ENCODE measurements around the gene LDLRAD2. TPM values are rescaled to one million over a fixed set of nuclear protein-coding genes. Genes with fewer than 3 reads are reported as not detected.
"Not testable (repeated sequence)": the region's sequence is repeated elsewhere in the genome, so short reads cannot be mapped to it uniquely, and the experiment has no call there.

LDLRAD2 gene, protein sequence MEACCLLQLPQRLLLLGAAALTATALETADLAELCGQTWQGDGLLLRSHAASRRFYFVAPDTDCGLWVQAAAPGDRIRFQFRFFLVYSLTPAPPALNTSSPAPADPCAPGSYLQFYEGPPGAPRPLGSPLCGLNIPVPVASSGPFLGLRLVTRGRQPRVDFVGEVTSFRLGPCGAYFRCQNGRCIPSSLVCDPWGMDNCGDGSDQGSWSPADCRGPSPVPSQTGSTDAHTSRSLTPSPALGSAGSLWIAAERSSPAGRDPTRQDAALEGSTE
- total RNA-seq (2014; rRNA removed; shearing (Covaris generic)), result 0.97 and 1.3 TPM in 2 replicates

DNA sequence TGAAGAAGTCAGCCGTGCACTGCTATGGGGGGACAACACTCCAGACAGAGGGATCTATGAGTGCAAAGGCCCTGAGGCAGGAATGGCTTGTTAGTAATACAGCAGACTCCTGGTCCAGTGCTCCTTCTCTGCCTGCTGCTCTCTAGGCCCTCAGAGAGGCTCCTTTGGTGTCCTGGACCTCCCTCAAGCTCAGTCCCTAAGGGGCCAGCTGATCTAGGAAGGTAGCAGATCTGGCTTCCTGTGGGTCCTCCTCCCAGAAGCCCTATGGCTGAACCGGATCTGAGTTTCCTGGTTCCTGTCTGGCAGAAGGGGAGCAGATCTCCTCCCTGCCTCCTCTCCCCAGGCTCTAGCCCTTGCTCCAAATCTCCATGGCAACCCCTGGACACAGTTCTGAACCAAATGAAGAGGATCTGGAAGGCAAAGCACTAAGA is at the start of gene LDLRAD2:
LDLRAD2 (plus strand) TSS at position 391 of the 431 bp plus-strand sequence. CDS start 187 bp downstream, outside the sequence.
- no peaks in the 10 kb centered on the region for H3K36me3 ChIP-seq (replicated peaks; ENCODE audit: control insufficient read depth, insufficient read depth, low read length)
- H3K4me3 ChIP-seq (ENCODE audit: insufficient read depth, low read depth, low read length), result no peak within 1 kb of the TSS
- no peaks in the 10 kb centered on the region; the same call in 1 of the 2 replicates for H3K27me3 ChIP-seq (ENCODE audit: control insufficient read depth, insufficient read depth, low read length)
- DNase-seq, result peak; percentile 43

DNA sequence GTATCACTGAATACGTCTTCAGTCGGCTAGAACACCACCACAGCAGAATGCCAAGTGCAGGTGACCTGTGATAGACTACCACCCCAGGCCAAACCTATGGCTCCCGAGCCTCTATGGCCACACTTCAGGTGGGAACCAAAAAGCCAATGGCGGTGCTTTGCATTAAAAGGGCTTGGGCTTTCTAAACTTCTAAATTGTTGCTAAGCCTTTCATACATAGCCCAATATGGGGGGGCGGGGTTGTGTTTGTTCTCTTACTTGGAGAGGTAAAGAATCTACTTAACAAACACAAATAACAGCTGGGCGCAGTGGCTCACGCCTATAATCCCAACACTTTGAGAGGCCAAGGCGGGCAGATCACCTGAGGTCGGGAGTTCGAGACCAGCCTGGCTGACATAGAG is 48.8 kb upstream of the LDLRAD2 start:
- no peak overlapping the region for H3K4me3 ChIP-seq (ENCODE audit: insufficient read depth, low read depth, low read length)
- no peaks in the 10 kb centered on the region for H3K27me3 ChIP-seq (ENCODE audit: control insufficient read depth, insufficient read depth, low read length)
- no peak for DNase-seq
- H3K36me3 ChIP-seq (replicated peaks; ENCODE audit: control insufficient read depth, insufficient read depth, low read length), result no peaks in the 10 kb centered on the region

DNA sequence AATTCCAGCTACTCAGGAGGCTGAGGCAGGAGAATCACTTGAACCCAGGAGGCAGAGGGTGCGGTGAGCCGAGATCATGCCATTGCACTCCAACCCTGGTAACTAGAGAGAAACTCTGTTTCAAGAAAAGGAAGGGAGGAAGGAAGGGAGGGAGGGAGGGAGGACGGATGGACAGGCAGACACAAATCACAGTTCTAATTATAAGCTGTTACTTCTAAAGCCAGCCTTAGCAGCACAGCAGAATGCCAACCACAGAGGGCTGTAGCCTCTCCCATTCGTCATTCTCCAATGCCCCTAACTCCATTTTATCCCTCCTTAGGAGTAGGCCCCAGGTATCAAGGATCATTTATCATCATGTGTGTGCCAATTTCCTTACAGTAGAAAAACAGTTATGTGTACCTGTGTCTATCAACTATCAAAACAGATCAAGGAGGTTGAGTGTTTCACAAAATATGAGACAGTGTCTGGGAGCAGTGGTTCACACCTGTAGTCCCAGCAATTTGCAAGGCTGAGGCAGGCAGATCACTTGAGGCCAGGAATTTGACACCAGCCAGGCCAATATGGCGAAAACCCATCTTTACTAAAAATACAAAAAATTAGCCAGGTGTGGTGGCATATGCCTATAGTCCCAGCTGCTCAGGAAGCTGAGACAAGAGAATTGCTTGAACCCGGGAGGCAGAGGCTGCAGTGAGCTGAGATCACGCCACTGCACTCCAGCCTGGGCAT is 48.2 kb upstream of the LDLRAD2 start:
- H3K4me3 ChIP-seq (ENCODE audit: insufficient read depth, low read depth, low read length), result no peak overlapping the region
- DNase-seq, result no peak
- H3K27me3 ChIP-seq (ENCODE audit: control insufficient read depth, insufficient read depth, low read length), result no peaks in the 10 kb centered on the region
- no peaks in the 10 kb centered on the region for H3K36me3 ChIP-seq (replicated peaks; ENCODE audit: control insufficient read depth, insufficient read depth, low read length)

DNA sequence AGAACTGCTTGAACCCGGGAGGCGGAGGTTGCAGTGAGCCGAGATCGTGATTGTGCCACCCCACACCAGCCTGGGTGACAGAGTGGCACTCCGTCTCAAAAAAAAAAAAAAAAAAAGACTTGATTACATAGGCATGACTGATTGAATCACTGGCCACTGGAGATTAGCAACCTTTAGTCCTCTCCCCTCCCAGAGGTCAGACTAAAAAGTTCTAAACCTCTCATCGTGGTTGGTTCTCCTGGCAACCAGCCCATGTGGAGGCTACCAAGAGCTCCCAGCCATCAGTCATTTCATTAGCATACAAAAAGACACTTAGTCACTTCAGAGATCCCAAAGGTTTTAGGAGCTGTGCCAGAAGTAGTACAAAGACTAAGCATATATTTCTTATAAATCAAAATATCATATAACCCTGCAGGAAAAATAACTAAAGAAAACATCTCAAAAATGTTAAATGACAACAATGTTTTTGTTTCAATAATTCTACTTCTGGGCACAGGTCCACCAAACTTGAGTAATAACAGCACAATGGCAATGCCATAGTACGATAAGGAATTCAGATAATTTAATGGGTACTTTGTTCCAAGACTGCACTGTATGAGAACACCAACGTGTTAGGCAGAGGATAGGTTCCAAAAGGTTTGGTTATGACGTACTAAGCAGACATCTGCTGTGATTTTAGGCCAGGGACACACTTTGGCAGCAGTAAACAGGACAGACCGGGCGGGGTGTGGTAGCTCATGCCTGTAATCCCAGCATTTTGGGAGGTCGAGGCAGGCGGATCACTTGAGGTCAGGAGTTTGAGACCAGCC is 47.2 kb upstream of the LDLRAD2 start:
- Histone ChIP-seq H3K27me3 (ENCODE audit: control insufficient read depth, insufficient read depth, low read length) (no peaks in the 10 kb centered on the region), H3K36me3 (replicated peaks; ENCODE audit: control insufficient read depth, insufficient read depth, low read length) (no peaks in the 10 kb centered on the region), H3K4me3 (ENCODE audit: insufficient read depth, low read depth, low read length) (no peak overlapping the region)
- peak; percentile 33 for DNase-seq

DNA sequence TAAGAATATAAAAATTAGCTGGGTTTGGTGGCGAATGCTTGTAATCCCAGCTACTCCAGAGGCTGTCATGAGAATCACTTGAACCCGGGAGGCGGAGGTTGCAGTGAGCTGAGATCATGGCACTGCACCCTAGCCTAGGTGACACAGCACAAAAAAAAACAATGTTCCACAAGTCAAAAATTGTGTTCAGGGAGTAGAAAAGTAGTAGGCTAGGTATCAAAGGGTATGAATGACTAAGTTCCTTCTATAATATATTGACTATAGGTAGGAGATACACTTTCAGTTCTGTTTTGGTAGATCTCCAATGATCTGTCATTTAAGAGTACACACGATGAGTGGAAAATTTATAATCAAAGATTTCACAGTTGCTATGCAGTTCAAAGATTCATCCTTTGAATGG is 45.9 kb upstream of the LDLRAD2 start:
- no peaks in the 10 kb centered on the region for H3K36me3 ChIP-seq (replicated peaks; ENCODE audit: control insufficient read depth, insufficient read depth, low read length)
- no peak for DNase-seq
- no peaks in the 10 kb centered on the region for H3K27me3 ChIP-seq (ENCODE audit: control insufficient read depth, insufficient read depth, low read length)
- no peak overlapping the region for H3K4me3 ChIP-seq (ENCODE audit: insufficient read depth, low read depth, low read length)

DNA sequence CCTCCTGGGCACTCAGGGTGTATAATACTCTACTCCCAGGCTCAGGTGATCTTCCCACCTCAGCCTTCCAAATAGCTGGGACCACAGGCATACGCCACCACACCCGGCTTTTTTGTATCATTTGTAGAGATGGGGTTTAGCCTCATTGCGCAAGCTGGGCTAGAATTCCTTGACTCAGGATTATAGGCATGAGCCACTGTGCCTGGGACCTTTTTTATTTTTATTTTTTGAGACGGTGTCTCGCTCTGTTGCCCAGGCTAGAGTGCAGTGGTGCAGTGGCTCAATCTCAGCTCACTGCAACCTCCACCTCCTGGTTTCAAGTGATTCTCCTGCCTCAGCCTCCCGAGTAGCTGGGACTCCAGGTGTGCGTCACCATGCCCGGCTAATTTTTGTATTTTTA is 45.0 kb upstream of the LDLRAD2 start:
- H3K27me3 ChIP-seq (ENCODE audit: control insufficient read depth, insufficient read depth, low read length), result not testable (repeated sequence)

DNA sequence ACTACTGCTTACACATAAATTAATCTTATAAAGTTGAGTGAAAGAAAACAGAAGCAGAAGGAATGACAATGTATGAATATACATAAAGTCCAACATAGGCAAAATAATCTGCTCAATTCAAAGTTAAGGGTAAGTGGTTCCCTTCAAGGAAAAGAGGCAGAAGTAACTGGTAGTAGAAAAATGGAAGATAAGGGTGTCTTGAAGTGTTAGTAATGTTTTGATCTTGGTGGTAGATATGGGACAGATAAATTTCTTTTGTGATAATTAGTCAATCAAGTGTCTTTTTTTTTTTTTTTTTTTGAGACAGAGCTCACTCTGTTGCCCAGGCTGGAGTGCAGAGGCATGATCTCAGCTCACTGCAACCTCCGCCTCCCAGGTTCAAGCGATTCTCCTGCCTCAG is 41.9 kb upstream of the LDLRAD2 start:
- H3K4me3 ChIP-seq (ENCODE audit: insufficient read depth, low read depth, low read length), result no peak overlapping the region
- no peaks in the 10 kb centered on the region; the same call in 1 of the 2 replicates for H3K36me3 ChIP-seq (replicated peaks; ENCODE audit: control insufficient read depth, insufficient read depth, low read length)
- DNase-seq, result no peak
- no peaks in the 10 kb centered on the region for H3K27me3 ChIP-seq (ENCODE audit: control insufficient read depth, insufficient read depth, low read length)

More for the DNA sequence above, 45.0 kb upstream of the LDLRAD2 start:
- not testable (repeated sequence) for H3K4me3 ChIP-seq (ENCODE audit: insufficient read depth, low read depth, low read length); DNase-seq; H3K36me3 ChIP-seq (replicated peaks; ENCODE audit: control insufficient read depth, insufficient read depth, low read length)

DNA sequence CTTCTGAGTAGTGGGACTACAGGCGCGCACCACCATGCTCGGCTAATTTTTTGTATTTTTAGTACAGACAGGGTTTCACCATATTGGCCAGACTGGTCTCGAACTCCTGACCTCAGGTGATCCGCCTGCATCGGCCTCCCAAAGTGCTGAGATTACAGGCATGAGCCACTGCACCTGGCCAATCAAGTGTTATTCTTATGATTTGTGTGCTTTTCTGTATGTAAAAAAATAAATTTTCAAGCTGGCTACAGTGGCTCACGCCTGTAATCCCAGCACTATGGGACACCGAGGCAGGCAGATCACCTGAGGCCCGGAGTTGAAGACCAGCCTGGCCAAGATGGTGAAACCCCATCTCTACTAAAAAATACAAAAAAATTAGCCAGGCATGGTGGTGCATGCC is 41.5 kb upstream of the LDLRAD2 start:
- not testable (repeated sequence) for H3K27me3 ChIP-seq (ENCODE audit: control insufficient read depth, insufficient read depth, low read length); H3K36me3 ChIP-seq (replicated peaks; ENCODE audit: control insufficient read depth, insufficient read depth, low read length); H3K4me3 ChIP-seq (ENCODE audit: insufficient read depth, low read depth, low read length); DNase-seq

DNA sequence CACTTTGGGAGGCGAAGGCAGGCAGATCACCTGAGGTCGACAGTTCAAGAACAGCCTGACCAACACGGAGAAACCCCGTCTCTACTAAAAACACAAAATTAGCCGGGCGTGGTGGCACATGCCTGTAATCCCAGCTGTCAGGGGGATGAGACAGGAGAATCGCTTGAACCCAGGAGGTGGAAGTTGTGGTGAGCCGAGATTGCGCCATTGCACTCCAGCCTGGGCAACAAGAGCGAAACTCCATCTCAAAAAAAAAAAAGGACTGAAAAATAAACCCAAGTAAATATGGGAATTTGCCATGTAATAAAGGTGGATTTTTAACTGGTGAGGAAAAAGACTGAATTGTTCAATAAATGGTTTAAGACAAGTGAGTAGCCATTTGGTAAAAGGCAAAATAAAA is 40.4 kb upstream of the LDLRAD2 start:
- not testable (repeated sequence) for DNase-seq; H3K36me3 ChIP-seq (replicated peaks; ENCODE audit: control insufficient read depth, insufficient read depth, low read length); H3K27me3 ChIP-seq (ENCODE audit: control insufficient read depth, insufficient read depth, low read length)

DNA sequence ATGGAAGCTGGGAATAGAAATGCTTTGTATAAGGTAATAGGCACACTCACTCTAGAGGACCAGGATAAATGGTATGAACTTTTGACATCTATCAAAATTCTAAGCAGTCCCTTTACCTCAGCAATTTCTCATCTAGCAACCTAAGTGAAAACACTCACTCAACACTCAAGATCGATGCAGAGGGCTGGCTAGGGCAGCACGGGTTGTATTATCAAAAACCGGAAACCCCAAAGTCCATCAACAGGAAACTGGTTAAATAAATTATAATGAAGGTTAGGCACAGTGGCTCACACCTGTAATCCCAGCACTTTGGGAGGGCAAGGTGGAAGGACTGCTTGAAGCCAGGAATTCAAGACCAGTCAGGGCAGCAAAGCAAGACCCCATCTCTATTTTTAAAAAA is 38.5 kb upstream of the LDLRAD2 start:
- Histone ChIP-seq H3K4me3 (ENCODE audit: insufficient read depth, low read depth, low read length) (no peak overlapping the region), H3K36me3 (replicated peaks; ENCODE audit: control insufficient read depth, insufficient read depth, low read length) (no peaks in the 10 kb centered on the region; the same call in 1 of the 2 replicates), H3K27me3 (ENCODE audit: control insufficient read depth, insufficient read depth, low read length) (no peaks in the 10 kb centered on the region)
- DNase-seq, result no peak

More for the DNA sequence above, 40.4 kb upstream of the LDLRAD2 start:
- not testable (repeated sequence) for H3K4me3 ChIP-seq (ENCODE audit: insufficient read depth, low read depth, low read length)

DNA sequence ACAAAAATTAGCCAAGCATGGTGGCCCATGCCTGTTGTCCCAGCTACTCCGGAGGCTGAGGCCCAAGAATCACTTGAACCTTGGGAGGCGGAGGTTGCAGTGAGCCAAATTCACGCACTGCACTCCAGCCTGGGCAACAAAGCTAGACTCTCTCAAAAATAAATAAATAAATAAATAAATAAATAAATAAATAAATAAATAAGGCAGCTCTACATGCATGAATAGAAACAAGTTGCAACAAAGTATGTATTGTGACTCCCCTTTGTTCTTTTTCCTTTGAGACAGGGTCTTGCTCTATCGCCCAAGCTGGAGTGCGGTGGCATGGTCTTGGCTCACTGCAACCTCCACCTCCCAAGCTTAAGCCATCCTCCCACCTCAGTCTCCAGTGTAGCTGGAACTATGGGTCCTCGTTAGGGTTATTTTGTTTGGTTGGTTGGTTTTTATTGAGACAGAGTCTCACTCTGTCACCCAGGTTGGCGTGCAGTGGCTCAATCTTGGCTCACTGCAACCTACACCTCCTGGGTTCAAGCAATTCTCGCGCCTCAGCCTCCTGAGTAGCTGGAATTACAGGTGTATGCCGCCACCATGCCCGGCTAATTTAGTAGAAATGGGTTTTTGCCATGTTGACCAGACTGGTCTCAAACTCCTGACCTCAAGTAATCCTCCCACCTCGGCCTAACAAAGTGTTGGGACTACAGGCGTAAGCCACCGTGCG is 37.1 kb upstream of the LDLRAD2 start:
- no peak for DNase-seq
- H3K36me3 ChIP-seq (replicated peaks; ENCODE audit: control insufficient read depth, insufficient read depth, low read length), result no peaks in the 10 kb centered on the region; the same call in 1 of the 2 replicates
- no peak overlapping the region for H3K4me3 ChIP-seq (ENCODE audit: insufficient read depth, low read depth, low read length)
- H3K27me3 ChIP-seq (ENCODE audit: control insufficient read depth, insufficient read depth, low read length), result no peaks in the 10 kb centered on the region

DNA sequence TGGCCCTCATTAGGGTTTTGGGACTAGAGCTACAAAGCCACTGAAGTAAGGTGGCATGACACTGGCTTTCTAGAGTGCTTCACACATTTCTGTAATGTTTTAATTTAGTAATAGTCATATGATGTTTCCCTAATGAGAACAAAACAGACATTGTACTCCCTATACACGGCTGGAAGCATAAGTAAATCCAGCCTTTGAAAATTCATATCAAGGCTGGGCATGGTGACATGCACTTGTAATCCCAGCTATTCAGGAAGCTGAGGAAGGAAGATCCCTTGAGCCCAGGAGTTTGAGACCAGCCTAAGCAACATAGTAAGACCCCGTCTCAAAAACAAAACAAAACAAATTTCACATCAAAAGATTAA is 36.5 kb upstream of the LDLRAD2 start:
- no peaks in the 10 kb centered on the region; the same call in 1 of the 2 replicates for H3K36me3 ChIP-seq (replicated peaks; ENCODE audit: control insufficient read depth, insufficient read depth, low read length)
- H3K27me3 ChIP-seq (ENCODE audit: control insufficient read depth, insufficient read depth, low read length), result no peaks in the 10 kb centered on the region
- no peak overlapping the region for H3K4me3 ChIP-seq (ENCODE audit: insufficient read depth, low read depth, low read length)
- no peak for DNase-seq

DNA sequence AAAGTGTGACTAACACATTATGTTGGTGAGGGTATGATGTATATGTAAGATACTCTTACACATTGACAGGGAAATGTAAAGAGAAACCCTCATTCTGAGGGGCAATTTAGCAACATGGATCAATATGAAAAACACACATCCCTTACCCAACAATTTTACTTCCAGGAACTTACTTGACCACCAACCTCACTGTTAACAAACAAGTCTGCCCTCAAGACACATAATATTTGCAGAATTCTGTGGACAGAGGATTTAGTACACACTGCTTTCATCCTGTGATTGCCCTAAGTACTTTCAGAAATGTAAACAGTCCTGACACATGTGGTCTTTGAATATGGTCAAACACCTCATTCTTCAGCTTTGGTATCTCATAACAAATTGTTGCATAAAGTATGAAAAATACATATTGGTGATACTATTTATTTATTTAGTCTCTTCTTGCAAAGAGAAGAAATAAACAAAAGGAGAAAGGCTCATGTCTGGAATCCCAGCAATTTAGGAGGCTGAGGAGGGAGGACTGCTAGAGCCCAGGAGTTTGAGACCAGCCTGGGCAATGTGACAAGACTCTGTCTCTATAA is 36.0 kb upstream of the LDLRAD2 start:
- H3K36me3 ChIP-seq (replicated peaks; ENCODE audit: control insufficient read depth, insufficient read depth, low read length), result no peaks in the 10 kb centered on the region; the same call in 1 of the 2 replicates
- no peak for DNase-seq
- no peaks in the 10 kb centered on the region for H3K27me3 ChIP-seq (ENCODE audit: control insufficient read depth, insufficient read depth, low read length)
- no peak overlapping the region for H3K4me3 ChIP-seq (ENCODE audit: insufficient read depth, low read depth, low read length)

DNA sequence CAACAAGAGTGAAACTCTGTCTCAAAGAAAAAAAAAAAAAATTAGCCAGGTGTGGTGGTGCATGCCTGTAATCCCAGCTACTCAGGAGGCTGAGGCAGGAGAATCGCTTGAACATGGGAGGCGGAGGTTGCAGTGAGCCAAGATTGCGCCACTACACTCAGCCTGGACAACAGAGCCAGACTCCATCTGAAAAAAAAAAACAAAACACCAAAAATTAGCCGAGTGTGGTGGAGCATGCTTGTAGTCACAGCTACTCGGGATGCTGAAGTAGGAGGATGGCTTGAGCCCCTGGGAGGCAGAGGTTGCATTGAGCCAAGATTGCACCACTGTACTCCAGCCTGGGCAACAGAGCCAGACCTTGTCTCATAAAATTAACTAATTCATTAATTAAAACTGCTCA is 35.1 kb upstream of the LDLRAD2 start:
- H3K4me3 ChIP-seq (ENCODE audit: insufficient read depth, low read depth, low read length); DNase-seq; H3K36me3 ChIP-seq (replicated peaks; ENCODE audit: control insufficient read depth, insufficient read depth, low read length); H3K27me3 ChIP-seq (ENCODE audit: control insufficient read depth, insufficient read depth, low read length): not testable (repeated sequence)
